IgD-negative memory B cell (primary cell): ENCODE data around the gene DKK3. TPM values are rescaled to one million over a fixed set of nuclear protein-coding genes. Genes with fewer than 3 reads are reported as not detected.
"Not testable (repeated sequence)": the region's sequence is repeated elsewhere in the genome, so short reads cannot be mapped to it uniquely, and the experiment has no call there.

Source experiments
- H3K27ac Mint-ChIP-seq, 3 donors: one replicate each; pipeline ENCODE4 v1.8.0; 2020 to 2022; ENCODE audit warnings: mild to moderate bottlenecking in 3 of 3, mixed read lengths in 3 of 3, moderate library complexity in 1 of 3
- H3K27me3 Mint-ChIP-seq: one replicate; pipeline ENCODE4 v1.8.0; 2021; ENCODE audit warnings: mixed read lengths
- H3K36me3 Mint-ChIP-seq: one replicate; pipeline ENCODE4 v1.8.0; 2020; ENCODE audit warnings: mild to moderate bottlenecking, mixed read lengths
- H3K4me1 Mint-ChIP-seq, 3 donors: one replicate each; pipeline ENCODE4 v1.8.0; 2020 to 2022; ENCODE audit warnings: mixed read lengths in 3 of 3, mild to moderate bottlenecking in 1 of 3
- H3K4me3 Mint-ChIP-seq, 4 donors: one replicate each; pipeline ENCODE4 v1.8.0; 2020 to 2022; ENCODE audit warnings: mild to moderate bottlenecking in 4 of 4, mixed read lengths in 4 of 4, moderate library complexity in 3 of 4
- H3K9me3 Mint-ChIP-seq, 3 donors: one replicate each; pipeline ENCODE4 v1.8.0; 2020 to 2021; ENCODE audit warnings: mixed read lengths in 3 of 3, mild to moderate bottlenecking in 1 of 3
- polyA plus RNA-seq: library from polyadenylated mRNA; unstranded; fragments of 300-500 nt; fragmentation: Illumina TruSeq; gene quantifications from one replicate; pipeline ENCODE4 v1.2.3, GENCODE V29; 2021

The DKK3 gene
- polyA plus RNA-seq, 1 donor from 2014 or later, result not detected

DNA sequence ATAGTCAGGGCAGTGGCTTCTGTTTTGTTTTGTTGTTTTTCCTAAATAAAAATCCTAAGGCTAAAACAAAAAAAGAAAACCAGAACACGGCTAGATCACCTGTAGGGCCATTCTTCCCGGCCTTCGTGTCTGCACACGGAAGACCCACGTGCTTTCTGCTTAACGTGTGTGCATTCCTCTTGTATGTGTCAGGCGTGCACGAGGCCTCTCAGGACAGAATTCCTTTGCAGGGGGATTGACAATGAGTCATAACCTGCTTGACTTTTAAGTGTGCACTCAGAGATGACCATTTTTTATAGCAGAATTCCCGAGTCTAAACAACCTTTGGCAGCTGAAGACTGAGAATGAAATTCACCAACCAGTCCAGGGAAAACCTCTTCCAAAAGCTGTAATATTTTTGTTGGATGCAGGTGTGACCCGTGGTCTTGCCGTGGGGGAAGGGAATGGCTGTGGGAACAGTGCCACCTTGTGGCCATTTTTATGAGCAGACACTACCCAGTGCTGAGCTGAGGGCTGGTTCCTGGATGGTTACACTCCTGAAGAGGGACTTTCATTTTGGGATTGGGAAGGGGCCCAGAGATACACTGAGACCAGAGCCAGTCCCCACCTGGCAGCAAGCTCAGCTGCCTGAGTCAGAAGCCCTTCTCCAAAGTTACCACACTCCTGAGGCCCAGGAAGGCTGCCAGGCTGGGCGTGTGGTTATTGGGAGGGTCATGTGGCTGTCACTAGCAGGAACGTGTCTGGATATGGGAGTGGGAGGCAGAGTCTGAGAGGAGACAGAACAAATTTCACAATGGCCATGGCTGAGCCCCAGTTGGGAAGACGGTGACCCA is 35.7 kb upstream of the DKK3 start:
- H3K4me1 Mint-ChIP-seq, result no peaks in the 10 kb centered on the region
- H3K9me3 Mint-ChIP-seq, result no peaks in the 10 kb centered on the region
- no peaks in the 10 kb centered on the region for H3K36me3 Mint-ChIP-seq
- H3K27ac Mint-ChIP-seq, result no peak overlapping the region
- H3K27me3 Mint-ChIP-seq, result peaks cover 6% of the 10 kb centered on the region
- no peak overlapping the region for H3K4me3 Mint-ChIP-seq

GRCh38 chr11:12043221-12043620 is 34.8 kb upstream of the DKK3 start:
- Mint-ChIP-seq H3K9me3 (peaks cover 0 to 2% (median 0%) of the 10 kb centered on the region in 3 donors), H3K4me3 (no peak overlapping the region), H3K36me3 (no peaks in the 10 kb centered on the region), H3K27me3 (peaks cover 6% of the 10 kb centered on the region), H3K27ac (no peak overlapping the region), H3K4me1 (no peaks in the 10 kb centered on the region)

- Mint-ChIP-seq H3K27me3 (peaks cover 2% of the 10 kb centered on the region), H3K9me3 (peaks cover 0 to 2% (median 0%) of the 10 kb centered on the region in 3 donors), H3K27ac (no peak overlapping the region), H3K36me3 (no peaks in the 10 kb centered on the region), H3K4me3 (no peak overlapping the region), H3K4me1 (no peaks in the 10 kb centered on the region)
These were observed 33.8 kb upstream of the DKK3 start for GRCh38 chr11:12042215-12042676.

- H3K4me3 Mint-ChIP-seq, H3K27me3 Mint-ChIP-seq, H3K27ac Mint-ChIP-seq, H3K36me3 Mint-ChIP-seq, H3K4me1 Mint-ChIP-seq, H3K9me3 Mint-ChIP-seq: not testable (repeated sequence)
These were observed 32.3 kb upstream of the DKK3 start for GRCh38 chr11:12040719-12041118.

GRCh38 chr11:12032968-12033367 is 24.5 kb upstream of the DKK3 start:
- peaks cover 15% of the 10 kb centered on the region for H3K27me3 Mint-ChIP-seq
- H3K27ac Mint-ChIP-seq, result no peak overlapping the region
- H3K9me3 Mint-ChIP-seq, result no peaks in the 10 kb centered on the region
- H3K4me3 Mint-ChIP-seq, result no peak overlapping the region
- H3K36me3 Mint-ChIP-seq, result peaks cover 2% of the 10 kb centered on the region
- H3K4me1 Mint-ChIP-seq, result no peaks in the 10 kb centered on the region

GRCh38 chr11:12031856-12032544 is 23.6 kb upstream of the DKK3 start:
- H3K4me3 Mint-ChIP-seq, result no peak overlapping the region
- peaks cover 2% of the 10 kb centered on the region for H3K36me3 Mint-ChIP-seq
- no peaks in the 10 kb centered on the region for H3K4me1 Mint-ChIP-seq
- H3K27me3 Mint-ChIP-seq, result peaks cover 15% of the 10 kb centered on the region
- no peaks in the 10 kb centered on the region for H3K9me3 Mint-ChIP-seq
- H3K27ac Mint-ChIP-seq, result no peak overlapping the region

GRCh38 chr11:12029738-12030363 is 21.4 kb upstream of the DKK3 start:
- Mint-ChIP-seq H3K4me3 (no peak overlapping the region), H3K27ac (no peak overlapping the region), H3K4me1 (no peaks in the 10 kb centered on the region), H3K9me3 (peaks cover 0 to under 1% (median 0%) of the 10 kb centered on the region in 3 donors), H3K27me3 (peaks cover 13% of the 10 kb centered on the region), H3K36me3 (no peaks in the 10 kb centered on the region)

DNA sequence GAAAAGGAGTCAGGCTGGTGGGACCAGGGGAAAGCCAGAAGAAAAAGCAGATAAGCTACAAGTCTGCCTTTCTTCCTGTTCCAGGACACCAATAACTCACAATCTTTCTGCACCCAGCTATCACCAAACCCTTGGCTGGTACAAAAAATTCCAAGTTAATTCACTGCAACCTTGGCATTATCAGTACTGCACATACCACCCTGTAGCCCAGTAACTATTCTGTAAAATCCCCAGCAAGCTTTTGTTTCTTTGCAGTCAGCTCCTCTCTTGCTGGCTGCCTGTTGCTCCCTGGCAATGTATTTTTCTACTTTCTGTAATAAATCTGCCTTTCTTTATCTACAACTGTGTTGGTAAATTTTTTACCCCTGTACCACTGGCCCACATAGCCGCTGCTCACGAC is 20.7 kb upstream of the DKK3 start:
- Mint-ChIP-seq H3K4me1 (no peaks in the 10 kb centered on the region), H3K27me3 (peaks cover 13% of the 10 kb centered on the region), H3K9me3 (peaks cover 0 to 7% (median 2%) of the 10 kb centered on the region in 3 donors), H3K27ac (no peak overlapping the region), H3K4me3 (no peak overlapping the region), H3K36me3 (no peaks in the 10 kb centered on the region)

GRCh38 chr11:12028303-12028702 is 19.9 kb upstream of the DKK3 start:
- Mint-ChIP-seq H3K27ac (no peak overlapping the region), H3K4me1 (no peaks in the 10 kb centered on the region), H3K27me3 (peaks cover 12% of the 10 kb centered on the region), H3K9me3 (peaks cover 3 to 12% (median 4%) of the 10 kb centered on the region in 3 donors), H3K36me3 (no peaks in the 10 kb centered on the region), H3K4me3 (no peak overlapping the region)

DNA sequence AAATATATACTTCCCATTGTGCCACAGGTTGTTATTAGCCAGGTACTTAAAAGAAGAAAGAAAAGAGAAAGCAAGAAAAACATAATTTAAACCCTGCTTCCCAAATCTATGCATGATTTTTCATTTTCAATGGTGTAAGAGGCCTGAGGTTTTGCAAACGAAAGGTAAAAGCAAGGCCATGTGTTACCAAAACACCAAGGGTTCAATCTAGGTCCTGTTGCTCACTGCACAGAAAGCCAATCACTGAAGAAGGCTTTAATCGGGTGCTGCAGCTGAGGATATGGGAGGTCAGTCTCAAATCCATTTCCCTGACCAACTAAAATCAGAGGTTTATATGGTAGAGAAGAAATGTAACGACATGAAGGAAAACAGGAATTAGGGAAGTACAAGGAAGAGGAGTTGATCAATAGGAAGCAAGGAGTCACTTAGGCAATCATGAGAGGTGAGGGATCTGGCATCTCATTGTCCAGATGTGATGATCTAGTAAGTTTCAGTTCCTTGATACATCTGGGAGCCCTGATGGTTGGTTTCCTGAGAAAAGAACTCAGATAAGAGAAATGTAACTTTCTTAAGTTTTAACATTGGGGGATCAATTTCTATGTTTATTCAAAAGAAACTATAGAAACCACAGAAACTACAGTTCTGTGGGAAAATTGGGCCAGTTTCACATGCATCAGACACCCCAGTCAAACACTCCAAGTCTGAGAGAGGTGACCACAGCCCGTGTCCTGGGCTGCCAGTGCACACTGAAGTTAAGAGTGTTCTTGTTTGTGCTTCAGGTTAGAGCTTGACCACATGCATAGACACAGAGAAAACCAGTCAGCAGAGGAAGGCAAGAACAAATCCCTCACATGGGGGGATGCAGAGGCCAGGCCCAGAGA is 18.1 kb upstream of the DKK3 start:
- Mint-ChIP-seq H3K27ac (no peak overlapping the region), H3K9me3 (peaks cover 4 to 12% (median 8%) of the 10 kb centered on the region in 3 donors), H3K27me3 (peaks cover 17% of the 10 kb centered on the region), H3K4me1 (no peaks in the 10 kb centered on the region), H3K36me3 (no peaks in the 10 kb centered on the region), H3K4me3 (no peak overlapping the region)

DNA sequence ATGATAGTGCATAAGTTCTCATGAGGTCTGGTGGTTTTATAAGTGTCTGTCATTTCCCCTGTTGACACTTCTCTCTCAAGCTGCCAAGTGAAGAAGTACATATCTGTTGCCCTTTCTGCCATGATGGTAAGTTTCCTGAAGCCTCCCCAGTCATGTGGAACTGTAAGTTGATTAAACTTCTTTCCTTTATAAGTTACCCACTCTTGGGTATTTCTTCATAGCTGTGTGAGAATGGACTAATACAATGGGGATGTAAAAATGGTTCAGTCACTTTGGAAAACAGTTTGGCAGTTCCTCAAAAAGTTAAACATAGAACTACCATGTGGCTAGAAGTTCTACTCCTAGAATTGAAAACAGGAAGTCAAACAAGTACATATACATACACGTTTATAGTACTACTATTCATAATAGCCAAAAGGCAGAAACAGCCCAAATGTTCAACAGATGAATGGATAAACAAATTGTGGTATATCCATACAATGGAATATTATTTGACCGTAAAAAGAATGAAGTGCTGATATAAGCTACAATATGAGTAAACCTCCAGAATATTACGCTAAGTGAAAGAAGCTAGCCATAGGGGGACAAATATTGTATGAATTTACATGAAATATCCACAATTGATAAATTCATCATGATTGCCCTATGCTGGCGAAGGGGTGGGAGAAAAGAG is 16.0 kb upstream of the DKK3 start:
- H3K9me3 Mint-ChIP-seq, result peaks cover 4 to 12% (median 8%) of the 10 kb centered on the region in 3 donors
- no peak overlapping the region for H3K4me3 Mint-ChIP-seq
- H3K4me1 Mint-ChIP-seq, result no peaks in the 10 kb centered on the region
- no peaks in the 10 kb centered on the region for H3K36me3 Mint-ChIP-seq
- no peak overlapping the region for H3K27ac Mint-ChIP-seq
- H3K27me3 Mint-ChIP-seq, result peaks cover 25% of the 10 kb centered on the region

GRCh38 chr11:12023015-12023414 is 14.6 kb upstream of the DKK3 start:
- Mint-ChIP-seq H3K4me3 (peak overlapping the region in 1 of 4 donors; percentile 14), H3K27ac (no peak overlapping the region), H3K9me3 (peaks cover 4 to 12% (median 8%) of the 10 kb centered on the region in 3 donors), H3K36me3 (no peaks in the 10 kb centered on the region), H3K4me1 (no peaks in the 10 kb centered on the region), H3K27me3 (peaks cover 27% of the 10 kb centered on the region)

GRCh38 chr11:12020546-12020945 is 12.1 kb upstream of the DKK3 start:
- H3K27me3 Mint-ChIP-seq, result peaks cover 33% of the 10 kb centered on the region

GRCh38 chr11:12019866-12020416 is 11.5 kb upstream of the DKK3 start:
- no peak overlapping the region for H3K27ac Mint-ChIP-seq
- H3K4me3 Mint-ChIP-seq, result no peak overlapping the region
- peaks cover 4 to 12% (median 8%) of the 10 kb centered on the region in 3 donors for H3K9me3 Mint-ChIP-seq
- H3K36me3 Mint-ChIP-seq, result no peaks in the 10 kb centered on the region
- no peaks in the 10 kb centered on the region for H3K4me1 Mint-ChIP-seq
- H3K27me3 Mint-ChIP-seq, result peaks cover 33% of the 10 kb centered on the region

More at GRCh38 chr11:12020546-12020945, 12.1 kb upstream of the DKK3 start:
- peaks cover 4 to 12% (median 8%) of the 10 kb centered on the region in 3 donors for H3K9me3 Mint-ChIP-seq
- H3K27ac Mint-ChIP-seq, result no peak overlapping the region
- no peak overlapping the region for H3K4me3 Mint-ChIP-seq
- H3K36me3 Mint-ChIP-seq, result no peaks in the 10 kb centered on the region
- H3K4me1 Mint-ChIP-seq, result no peaks in the 10 kb centered on the region
